Psoas muscle (tissue), 8 donors: ENCODE data around the gene EPC1. TPM values are rescaled to one million over a fixed set of nuclear protein-coding genes. Genes with fewer than 3 reads are reported as not detected.

Experiments
- ATAC-seq, 4 donors: fragments of 200-7000 bp; cut with Tn5 transposase; one replicate each; pipeline ENCODE4 v1.9.1; 2020; ENCODE audit warnings: moderate library complexity in 3 of 4, mild to moderate bottlenecking in 2 of 4
- DNase-seq, 2 donors: peaks; one replicate each; pipeline ENCODE4 v3.0.0-alpha.2; 2020
- H3K27ac ChIP-seq: fragments of 200-600 bp; one replicate; pipeline ENCODE4 v1.8.0; 2022
- H3K27me3 ChIP-seq, 3 donors: fragments of 200-600 bp in 1 of 3; one replicate each; pipeline versions ENCODE4 v1.6.1 to v1.8.0; 2013 to 2022; ENCODE audit warnings: low read length in 2 of 3, mild to moderate bottlenecking in 2 of 3, moderate library complexity in 1 of 3; ENCODE audit not compliant: insufficient read depth in 3 of 3
- H3K36me3 ChIP-seq, 2 donors: fragments of 200-600 bp in 1 of 2; one replicate each; pipeline versions ENCODE4 v1.6.1 to v1.8.0; 2013 to 2022; ENCODE audit warnings: low read depth in 1 of 2, mild to moderate bottlenecking in 1 of 2, moderate library complexity in 1 of 2; ENCODE audit not compliant: insufficient read depth in 1 of 2
- H3K4me1 ChIP-seq: fragments of 200-600 bp; one replicate; pipeline ENCODE4 v1.8.0; 2022
- H3K4me3 ChIP-seq: fragments of 200-600 bp; one replicate; pipeline ENCODE4 v1.8.0; 2022; ENCODE audit warnings: mild to moderate bottlenecking
- H3K9me3 ChIP-seq: fragments of 200-600 bp; one replicate; pipeline ENCODE4 v1.8.0; 2022
- CTCF ChIP-seq: fragments of 200-600 bp; IDR thresholded peaks from one replicate; pipeline ENCODE4 v1.8.0; 2022; ENCODE audit warnings: antibody characterized with exemption
- WGBS, 3 donors: extraction: QIAGEN DNeasy Blood & Tissue Kit; methylation state at CpG; one replicate each; pipeline versions ENCODE4 v1.1.6 to v1.1.7; 2013; 5-methylcytosine and 5-hydroxymethylcytosine counted together
- intact Hi-C, 2 donors: fragments of 100-400 bp; cut with DNase I; formaldehyde crosslinking; loops; one replicate each; pipeline versions ENCODE4 v1.11.0 to v1.14.2; 2022
- polyA plus RNA-seq, 3 donors: library from polyadenylated mRNA; stranded (reverse); fragments of 200-250 nt; gene quantifications; one replicate each; pipeline ENCODE4 v1.2.3, GENCODE V29; 2013
- total RNA-seq, 4 donors: library from RNA; stranded (reverse); fragmentation: NEBNext Ultra II Directional in 2 of 4; extraction: Animal tissue kit (Norgen Biotek cat#: 25700) in 2 of 4; gene quantifications; one replicate each; pipeline versions ENCODE4 v1.2.1 to v1.2.4, GENCODE V29; 2021 to 2023
- donor health status: healthy with polysubstance abuse.
- donor health status: DM: no; HTN: no; CAD: no; lungs with moderate emphysema.
- donor health status: Bipolar disorder and iron deficiency.
- donor health status: healthy.
- donor health status: DM: yes; HTN: yes; CAD: no.
- donor health status: DM: no; HTN: no; CAD: no.
- donor health status: DM: no; HTN: no; CAD: no.
- donor health status: DM: yes; HTN: yes; CAD: no.

Gene EPC1
- total and polyA plus RNA-seq, 7 donors: 19.5 to 37.1 (median 23.4) TPM

GRCh38 chr10:32373031-32373430 lies 26.1 kb upstream of the EPC1 start:
- H3K9me3 ChIP-seq: no peaks in the 10 kb centered on the region
- no peak for TF ChIP-seq CTCF
- peaks cover 33% of the 10 kb centered on the region for H3K4me1 ChIP-seq
- no peak overlapping the region for H3K4me3 ChIP-seq
- H3K27ac ChIP-seq: no peak overlapping the region
- H3K36me3 ChIP-seq: no peaks in the 10 kb centered on the region
- intact Hi-C loops: no loop called here
- no peak for DNase-seq
- no peak for ATAC-seq
- no peaks in the 10 kb centered on the region for H3K27me3 ChIP-seq

GRCh38 chr10:32372000-32372875 lies 25.3 kb upstream of the EPC1 start:
- peaks cover 38% of the 10 kb centered on the region for H3K4me1 ChIP-seq
- no peaks in the 10 kb centered on the region for H3K9me3 ChIP-seq
- no peak for DNase-seq
- H3K36me3 ChIP-seq: no peaks in the 10 kb centered on the region
- H3K4me3 ChIP-seq: no peak overlapping the region
- TF ChIP-seq CTCF: no peak
- ATAC-seq: no peak
- no peaks in the 10 kb centered on the region for H3K27me3 ChIP-seq
- intact Hi-C loops: no loop called here
- WGBS, 3 donors: 79 to 88% (median 83%) methylated on average over 10 of the region's 10 CpGs
- peak overlapping the region; percentile 52 for H3K27ac ChIP-seq

GRCh38 chr10:32371101-32371500 lies 24.1 kb upstream of the EPC1 start:
- H3K27me3 ChIP-seq: no peaks in the 10 kb centered on the region
- WGBS, 3 donors: 28 to 37% (median 36%) methylated on average over 1 of the region's 1 CpG
- H3K4me1 ChIP-seq: peaks cover 40% of the 10 kb centered on the region
- H3K36me3 ChIP-seq: no peaks in the 10 kb centered on the region
- peak overlapping the region; percentile 52 for H3K27ac ChIP-seq
- ATAC-seq (peak; percentile 73 to 86 (median 84)), DNase-seq (no peak)
- intact Hi-C loops: no loop called here
- TF ChIP-seq CTCF: no peak
- no peak overlapping the region for H3K4me3 ChIP-seq
- no peaks in the 10 kb centered on the region for H3K9me3 ChIP-seq

GRCh38 chr10:32367793-32368453 lies 21.0 kb upstream of the EPC1 start:
- Histone ChIP-seq H3K4me1 (peaks cover 21% of the 10 kb centered on the region), H3K27ac (peak overlapping the region; percentile 13), H3K27me3 (no peaks in the 10 kb centered on the region), H3K9me3 (no peaks in the 10 kb centered on the region), H3K36me3 (no peaks in the 10 kb centered on the region), H3K4me3 (peak overlapping the region; percentile 42)
- TF ChIP-seq CTCF: peak; percentile 79
- DNase-seq (peak; percentile 61 to 72), ATAC-seq (peak; percentile 62 to 75 (median 70))
- WGBS, 3 donors: 24 to 33% (median 26%) methylated on average over 7 of the region's 7 CpGs
- intact Hi-C loops: loop anchor here (2.0 to 5.0 kb wide), 3 partner anchors 111 to 177 kb away; no protein-coding TSS in a partner anchor
